H1 (cell line): ENCODE results near the gene APOC4. TPM values are rescaled to one million over a fixed set of nuclear protein-coding genes. Genes with fewer than 3 reads are reported as not detected.
A peak's percentile ranks its signal among the peaks of the same experiment; 100 is the strongest.

Experiments used
- CTCF ChIA-PET: fragments of 300-600 bp; sonication (Branson Sonifier 250); formaldehyde crosslinking; loops from one replicate; lab custom pipeline; 2021; ENCODE audit not compliant: partially characterized antibody; lab: Charles Lee
- POLR2A ChIA-PET: fragments of 300-600 bp; sonication (Branson Sonifier 250); formaldehyde crosslinking; loops from one replicate; lab custom pipeline; 2021; ENCODE audit warnings: inconsistent platforms; ENCODE audit not compliant: partially characterized antibody; lab: Charles Lee
- DNase-seq, 2 experiments: peaks; one replicate each; pipeline versions ENCODE4 v3.0.0 to v3.0.0-alpha.2; 2010 to 2022; ENCODE audit warnings: low spot score in 2 of 2, low read depth in 1 of 2, mixed read lengths in 1 of 2
- FAIRE-seq: peaks from 2 replicates; lab custom pipeline; 2011; peaks lifted over from hg19 to GRCh38; lab: Jason Lieb, UNC
- H2AFZ ChIP-seq: 2 replicates; pipeline ENCODE4 v1.8.1; 2012; ENCODE audit warnings: low read length, inconsistent platforms
- H2AK5ac ChIP-seq: 2 replicates; pipeline ENCODE4 v1.6.1; 2013; ENCODE audit warnings: low read depth, low read length
- H2BK120ac ChIP-seq: replicated peaks from 2 replicates; pipeline ENCODE3; 2013; ENCODE audit warnings: low read depth, low read length, inconsistent platforms
- H2BK12ac ChIP-seq: 2 replicates; pipeline ENCODE4 v1.6.1; 2013; ENCODE audit warnings: low read depth, low read length
- H2BK15ac ChIP-seq: 2 replicates; pipeline ENCODE4 v1.6.1; 2013; ENCODE audit warnings: low read length
- H2BK20ac ChIP-seq: 2 replicates; pipeline ENCODE4 v1.6.1; 2013; ENCODE audit warnings: low read length
- H2BK5ac ChIP-seq: 2 replicates; pipeline ENCODE4 v1.6.1; 2013; ENCODE audit warnings: low read depth, low read length
- H3K14ac ChIP-seq: 2 replicates; pipeline ENCODE4 v1.6.1; 2013; ENCODE audit warnings: inconsistent platforms; ENCODE audit not compliant: insufficient read length
- H3K18ac ChIP-seq: 2 replicates; pipeline ENCODE4 v1.6.1; 2013; ENCODE audit warnings: low read length; ENCODE audit errors: extremely low read depth
- H3K23ac ChIP-seq: 2 replicates; pipeline ENCODE4 v1.6.1; 2013; ENCODE audit warnings: inconsistent platforms; ENCODE audit not compliant: insufficient read length
- H3K23me2 ChIP-seq: 2 replicates; pipeline ENCODE4 v1.6.1; 2013; ENCODE audit warnings: low read depth, low read length
- H3K27ac ChIP-seq: 2 replicates; pipeline ENCODE4 v1.6.1; 2011; ENCODE audit warnings: low read depth, low read length, inconsistent platforms
- H3K27me3 ChIP-seq, 4 experiments: replicated peaks in 1 of 4; 1 replicate in 1 of 4; 2 replicates in 3 of 4; pipeline versions ENCODE4 v1.6.1 to v1.8.1; 2011 to 2013; ENCODE audit warnings: low read length in 3 of 4, mild to moderate bottlenecking in 3 of 4, inconsistent platforms in 2 of 4, mixed read lengths in 2 of 4, moderate library complexity in 1 of 4; ENCODE audit not compliant: control insufficient read depth in 3 of 4, insufficient read depth in 3 of 4; ENCODE audit errors: extremely low read depth in 1 of 4
- H3K36me3 ChIP-seq, 4 experiments: 2 replicates each; pipeline versions ENCODE4 v1.6.1 to v1.8.1; 2011 to 2013; ENCODE audit warnings: mild to moderate bottlenecking in 4 of 4, low read length in 3 of 4, moderate library complexity in 2 of 4, control low read depth in 1 of 4, inconsistent platforms in 1 of 4; ENCODE audit not compliant: insufficient read depth in 4 of 4, control insufficient read depth in 2 of 4
- H3K4ac ChIP-seq: replicated peaks from 2 replicates; pipeline ENCODE3; 2013; ENCODE audit warnings: low read length, low read depth, mixed read lengths, inconsistent platforms; ENCODE audit not compliant: insufficient read length
- H3K4me1 ChIP-seq, 4 experiments: replicated peaks in 1 of 4; 1 replicate in 1 of 4; 2 replicates in 3 of 4; pipeline versions ENCODE4 v1.6.1 to v1.8.1; 2011 to 2013; ENCODE audit warnings: low read length in 3 of 4, inconsistent platforms in 2 of 4, mixed read lengths in 1 of 4; ENCODE audit not compliant: insufficient read depth in 4 of 4, control insufficient read depth in 3 of 4
- H3K4me2 ChIP-seq, 2 experiments: 2 replicates each; pipeline versions ENCODE4 v1.6.1 to v1.8.1; 2011 to 2013; ENCODE audit warnings: low read depth in 2 of 2, low read length in 2 of 2, control low read depth in 1 of 2, inconsistent platforms in 1 of 2, mild to moderate bottlenecking in 1 of 2; ENCODE audit not compliant: insufficient read depth in 1 of 2
- H3K4me3 ChIP-seq, 4 experiments: fragments of 200-600, 300-600 bp in 1 of 4; sonication (generic), shearing (Covaris generic), sonication (Bioruptor Twin) in 1 of 4; 2 replicates each; pipeline versions ENCODE4 v1.5.1 to v1.8.1; 2011 to 2016; ENCODE audit warnings: low read length in 4 of 4, low read depth in 3 of 4, control low read depth in 2 of 4, inconsistent platforms in 2 of 4, mild to moderate bottlenecking in 2 of 4, mixed read lengths in 1 of 4, moderate library complexity in 1 of 4; ENCODE audit not compliant: insufficient read depth in 2 of 4; ENCODE audit errors: extremely low read depth in 1 of 4
- H3K56ac ChIP-seq: replicated peaks from 2 replicates; pipeline ENCODE3; 2013; ENCODE audit warnings: low read depth, mild to moderate bottlenecking, mixed read lengths, low read length, inconsistent platforms; ENCODE audit not compliant: insufficient read length
- H3K79me1 ChIP-seq: 2 replicates; pipeline ENCODE4 v1.6.1; 2013; ENCODE audit warnings: low read depth, low read length, control low read depth
- H3K79me2 ChIP-seq, 2 experiments: 2 replicates each; pipeline versions ENCODE4 v1.6.1 to v1.8.1; 2012 to 2013; ENCODE audit warnings: low read length in 2 of 2, mild to moderate bottlenecking in 2 of 2, inconsistent platforms in 1 of 2; ENCODE audit not compliant: insufficient read depth in 2 of 2, control insufficient read depth in 1 of 2
- H3K9ac ChIP-seq, 4 experiments: replicated peaks in 1 of 4; 1 replicate in 1 of 4; 2 replicates in 3 of 4; pipeline versions ENCODE4 v1.6.1 to v1.8.1; 2011 to 2013; ENCODE audit warnings: low read depth in 3 of 4, low read length in 3 of 4, control low read depth in 2 of 4, mild to moderate bottlenecking in 2 of 4, moderate library complexity in 2 of 4, inconsistent platforms in 1 of 4; ENCODE audit errors: extremely low read depth in 1 of 4
- H3K9me3 ChIP-seq, 2 experiments: 2 replicates each; pipeline versions ENCODE4 v1.6.1 to v1.8.1; 2012 to 2013; ENCODE audit warnings: mild to moderate bottlenecking in 2 of 2, moderate library complexity in 2 of 2, control low read depth in 1 of 2, inconsistent platforms in 1 of 2, low read depth in 1 of 2, low read length in 1 of 2, mixed read lengths in 1 of 2; ENCODE audit not compliant: insufficient read depth in 2 of 2
- H4K20me1 ChIP-seq, 2 experiments: replicated peaks in 1 of 2; 2 replicates each; pipeline versions ENCODE3 to v1.8.1; 2011 to 2013; ENCODE audit warnings: inconsistent platforms in 2 of 2, low read length in 2 of 2, mild to moderate bottlenecking in 1 of 2; ENCODE audit not compliant: insufficient read depth in 2 of 2, control insufficient read depth in 1 of 2
- H4K5ac ChIP-seq: 2 replicates; pipeline ENCODE4 v1.6.1; 2013; ENCODE audit warnings: low read length, low read depth, mixed read lengths, inconsistent platforms; ENCODE audit not compliant: insufficient read length
- H4K8ac ChIP-seq: 2 replicates; pipeline ENCODE4 v1.8.0; 2013; ENCODE audit warnings: mild to moderate bottlenecking, moderate library complexity, low read length, inconsistent platforms; ENCODE audit not compliant: insufficient read depth; ENCODE audit errors: extremely low read depth
- H4K91ac ChIP-seq: replicated peaks from 2 replicates; pipeline ENCODE3; 2013; ENCODE audit warnings: low read length, mixed read lengths, inconsistent platforms; ENCODE audit not compliant: insufficient read length
- ASH2L ChIP-seq: fragments of 200-600, 300-600 bp; sonication (generic); IDR thresholded peaks from one replicate; pipeline ENCODE4 v1.7.1; 2017; ENCODE audit warnings: low read length
- BACH1 ChIP-seq: IDR thresholded peaks from 2 replicates; pipeline ENCODE4 v1.6.1; 2012; ENCODE audit warnings: low read length, improper control_type of control experiment
- CBX8 ChIP-seq: fragments of 300-800, 300-1000 bp; sonication (generic); IDR thresholded peaks from 2 replicates; pipeline ENCODE4 v1.7.1; 2016; ENCODE audit warnings: low read depth, low read length, borderline replicate concordance
- CEBPB ChIP-seq: IDR thresholded peaks from 2 replicates; pipeline ENCODE4 v1.6.1; 2012; ENCODE audit warnings: low read depth, low read length
- CHD2 ChIP-seq: IDR thresholded peaks from 2 replicates; pipeline ENCODE4 v1.6.1; 2012; ENCODE audit warnings: low read length, improper control_type of control experiment
- CREB1 ChIP-seq: IDR thresholded peaks from 2 replicates; pipeline ENCODE4 v1.6.1; 2012; ENCODE audit warnings: inconsistent platforms
- HDAC2 ChIP-seq, 2 experiments: fragments of 300-600 bp in 1 of 2; sonication (generic) in 1 of 2; IDR thresholded peaks; 2 replicates each; pipeline ENCODE4 v1.6.1; 2011 to 2012; ENCODE audit warnings: low read depth in 2 of 2, low read length in 2 of 2, mild to moderate bottlenecking in 2 of 2, moderate library complexity in 2 of 2, borderline replicate concordance in 1 of 2, inconsistent platforms in 1 of 2
- KDM5A ChIP-seq: fragments of 200-600 bp; IDR thresholded peaks from 2 replicates; pipeline ENCODE4 v1.7.1; 2012; ENCODE audit warnings: mild to moderate bottlenecking, low read length, inconsistent platforms, mixed read lengths
- POLR2AphosphoS5 ChIP-seq: IDR thresholded peaks from 2 replicates; pipeline ENCODE4 v1.6.1; 2011; ENCODE audit warnings: low read depth, low read length
- POU5F1 ChIP-seq: IDR thresholded peaks from 2 replicates; pipeline ENCODE4 v1.6.1; 2011; ENCODE audit warnings: low read depth, mild to moderate bottlenecking, low read length, moderate library complexity
- WGBS, 2 experiments: shearing (Covaris generic) in 1 of 2; methylation state at CpG; one replicate each; pipeline versions ENCODE4 v1.1.6 to v1.1.7; 2013 to 2015; ENCODE audit warnings: low lambda C conversion rate in 2 of 2, mixed read lengths in 2 of 2, inconsistent platforms in 1 of 2, low coverage in 1 of 2, missing lambda C conversion rate in 1 of 2; ENCODE audit not compliant: insufficient replicate concordance in 2 of 2, insufficient coverage in 1 of 2, insufficient read length in 1 of 2; ENCODE audit errors: extremely low coverage in 1 of 2, missing lambda C conversion rate in 1 of 2; 5-methylcytosine and 5-hydroxymethylcytosine counted together
- polyA plus RNA-seq, 7 experiments: library from polyadenylated mRNA; depleted of rRNA in 3 of 7; stranded (reverse) in 5 of 7; unstranded in 2 of 7; fragments of >200 nt in 5 of 7; fragments of 200-250 nt in 2 of 7; gene quantifications; 1 replicate in 5 of 7; 2 replicates in 1 of 7; 4 replicates in 1 of 7; pipeline versions ENCODE4 v1.2.1 to v1.2.3, GENCODE V29; 2011 to 2013; ENCODE audit warnings: missing spikeins in 2 of 7, mixed read lengths in 2 of 7
- total RNA-seq: library from RNA; stranded (reverse); fragmentation: NEBNext Ultra II Directional; extraction: Animal tissue kit (Norgen Biotek cat#: 25700); gene quantifications from 2 replicates; pipeline ENCODE4 v1.2.1, GENCODE V29; 2021

Gene APOC4
- total and polyA plus RNA-seq, 2 of the 8 experiments (the other 6 are each of a cell fraction or from before 2014, with no cell fraction given): not detected

- Histone ChIP-seq H2AK5ac (no peak overlapping the region), H3K4me2 (no peak overlapping the region), H4K5ac (no peak overlapping the region), H3K14ac (no peak overlapping the region), H3K36me3 (no peaks in the 10 kb centered on the region), H3K27ac (no peak overlapping the region), H3K4me1 (no peaks in the 10 kb centered on the region), H2BK12ac (no peak overlapping the region), H3K23ac (no peak overlapping the region), H2BK5ac (no peak overlapping the region), H3K9ac (no peak overlapping the region), H3K27me3 (no peaks in the 10 kb centered on the region), H2BK20ac (no peak overlapping the region), H2BK15ac (peak overlapping the region; percentile 72; the same call in 1 of the 2 replicates), H3K23me2 (no peaks in the 10 kb centered on the region), H3K4ac (no peak overlapping the region), H3K79me2 (no peaks in the 10 kb centered on the region), H4K91ac (no peak overlapping the region), H2AFZ (no peak overlapping the region), H3K9me3 (no peaks in the 10 kb centered on the region), H2BK120ac (no peak overlapping the region), H3K4me3 (no peak overlapping the region), H4K8ac (no peak overlapping the region), H3K18ac (no peak overlapping the region), H3K56ac (no peak overlapping the region), H4K20me1 (no peaks in the 10 kb centered on the region), H3K79me1 (no peaks in the 10 kb centered on the region)
- TF ChIP-seq CHD2: no peak
- no peak for TF ChIP-seq CREB1
- TF ChIP-seq CEBPB: no peak
- no peak for TF ChIP-seq ASH2L
- TF ChIP-seq KDM5A: no peak
- no peak for TF ChIP-seq POU5F1
- no peak for TF ChIP-seq POLR2AphosphoS5
- TF ChIP-seq CBX8: no peak
- TF ChIP-seq HDAC2 (IDR thresholded peaks at IDR 0.05; ENCODE audit: borderline replicate concordance in 1 of 2, low read depth in 2 of 2, low read length in 2 of 2): no peak
- TF ChIP-seq BACH1: no peak
- CTCF ChIA-PET: interaction anchor here (1.3 to 1.8 kb wide), 3 partner anchors 38 to 244 kb away, joined by 3 to 4 read pairs (median 3); partner anchors contain the start of gene APOE
- POLR2A ChIA-PET: interaction anchor here (0.9 to 1.8 kb wide), 2 partner anchors 11 to 38 kb away, joined by 4 read pairs; partner anchors contain the start of gene APOE
- FAIRE-seq: no peak
- WGBS, 2 experiments: 91% methylated on average over 10 of the region's 10 CpGs; no CpG with 5 or more reads in 1 of the 2 experiments
- DNase-seq: no peak
Observed at GRCh38 chr19:44943801-44944249, 1.8 kb downstream of the APOC4 start.
